ENCODE data around the gene RASD2.

The RASD2 gene

GRCh38 chr22:35526333-35526979 is 14.2 kb upstream of the RASD2 start:
- Mint-ChIP-seq H3K36me3 (ENCODE audit: low read depth) (no peaks in the 10 kb centered on the region), H3K9me3 (peaks cover 6% of the 10 kb centered on the region), H3K27ac (peak overlapping the region; percentile 46), H3K4me1 (peaks cover 30% of the 10 kb centered on the region), H3K27me3 (ENCODE audit: low read depth, poor library complexity) (peaks cover 24% of the 10 kb centered on the region), H3K4me3 (no peak overlapping the region)
- TF ChIP-seq CTCF (IDR thresholded peaks at IDR 0.05): no peak
- DNase-seq: no peak

- TF ChIP-seq CTCF (IDR thresholded peaks at IDR 0.05): no peak
- no peaks in the 10 kb centered on the region for H3K36me3 Mint-ChIP-seq (ENCODE audit: low read depth)
- H3K27ac Mint-ChIP-seq: no peak overlapping the region
- H3K4me1 Mint-ChIP-seq: peaks cover 24% of the 10 kb centered on the region
- no peak for DNase-seq
- H3K4me3 Mint-ChIP-seq: no peak overlapping the region
- H3K9me3 Mint-ChIP-seq: peaks cover 6% of the 10 kb centered on the region
- peaks cover 12% of the 10 kb centered on the region for H3K27me3 Mint-ChIP-seq (ENCODE audit: low read depth, poor library complexity)
Observed at GRCh38 chr22:35528927-35529326, 11.7 kb upstream of the RASD2 start.

- H3K4me3 Mint-ChIP-seq: no peak overlapping the region
- H3K27me3 Mint-ChIP-seq (ENCODE audit: low read depth, poor library complexity): peaks cover 19% of the 10 kb centered on the region
- no peak for DNase-seq
- H3K9me3 Mint-ChIP-seq: peaks cover 6% of the 10 kb centered on the region
- TF ChIP-seq CTCF (IDR thresholded peaks at IDR 0.05): no peak
- H3K4me1 Mint-ChIP-seq: peaks cover 19% of the 10 kb centered on the region
- no peak overlapping the region for H3K27ac Mint-ChIP-seq
- no peaks in the 10 kb centered on the region for H3K36me3 Mint-ChIP-seq (ENCODE audit: low read depth)
Observed at GRCh38 chr22:35530700-35531099, 9.9 kb upstream of the RASD2 start.

GRCh38 chr22:35531202-35531601 is 9.4 kb upstream of the RASD2 start:
- Mint-ChIP-seq H3K27ac (no peak overlapping the region), H3K27me3 (ENCODE audit: low read depth, poor library complexity) (peaks cover 19% of the 10 kb centered on the region), H3K9me3 (peaks cover 6% of the 10 kb centered on the region), H3K36me3 (ENCODE audit: low read depth) (no peaks in the 10 kb centered on the region), H3K4me3 (no peak overlapping the region), H3K4me1 (peaks cover 17% of the 10 kb centered on the region)
- DNase-seq: no peak
- TF ChIP-seq CTCF (IDR thresholded peaks at IDR 0.05): no peak

GRCh38 chr22:35531676-35532075 is 9.0 kb upstream of the RASD2 start:
- Mint-ChIP-seq H3K27ac (no peak overlapping the region), H3K4me3 (no peak overlapping the region), H3K27me3 (ENCODE audit: low read depth, poor library complexity) (peaks cover 23% of the 10 kb centered on the region), H3K4me1 (peaks cover 12% of the 10 kb centered on the region), H3K9me3 (peaks cover 6% of the 10 kb centered on the region), H3K36me3 (ENCODE audit: low read depth) (no peaks in the 10 kb centered on the region)
- no peak for DNase-seq
- no peak for TF ChIP-seq CTCF (IDR thresholded peaks at IDR 0.05)

- no peak for TF ChIP-seq CTCF (IDR thresholded peaks at IDR 0.05)
- H3K27me3 Mint-ChIP-seq (ENCODE audit: low read depth, poor library complexity): peaks cover 36% of the 10 kb centered on the region
- no peaks in the 10 kb centered on the region for H3K36me3 Mint-ChIP-seq (ENCODE audit: low read depth)
- no peak for DNase-seq
- H3K9me3 Mint-ChIP-seq: peaks cover 6% of the 10 kb centered on the region
- H3K27ac Mint-ChIP-seq: no peak overlapping the region
- H3K4me1 Mint-ChIP-seq: peaks cover 5% of the 10 kb centered on the region
- no peak overlapping the region for H3K4me3 Mint-ChIP-seq
Observed at GRCh38 chr22:35533365-35534029, 7.1 kb upstream of the RASD2 start.

Data from nephron progenitor cell (in vitro differentiated cells).